ENCODE measurements around the gene ATP6V1G1.

ATP6V1G1 gene

GRCh38 chr9:114613087-114613486 is 25.5 kb downstream of the ATP6V1G1 start:
- no peak for DNase-seq

GRCh38 chr9:114613919-114614318 is 26.4 kb downstream of the ATP6V1G1 start:
- no peak for DNase-seq

- no peak for DNase-seq
Observed at GRCh38 chr9:114614373-114614772, 26.8 kb downstream of the ATP6V1G1 start.

GRCh38 chr9:114616684-114617520 is 29.3 kb downstream of the ATP6V1G1 start:
- no peak for DNase-seq

DNA sequence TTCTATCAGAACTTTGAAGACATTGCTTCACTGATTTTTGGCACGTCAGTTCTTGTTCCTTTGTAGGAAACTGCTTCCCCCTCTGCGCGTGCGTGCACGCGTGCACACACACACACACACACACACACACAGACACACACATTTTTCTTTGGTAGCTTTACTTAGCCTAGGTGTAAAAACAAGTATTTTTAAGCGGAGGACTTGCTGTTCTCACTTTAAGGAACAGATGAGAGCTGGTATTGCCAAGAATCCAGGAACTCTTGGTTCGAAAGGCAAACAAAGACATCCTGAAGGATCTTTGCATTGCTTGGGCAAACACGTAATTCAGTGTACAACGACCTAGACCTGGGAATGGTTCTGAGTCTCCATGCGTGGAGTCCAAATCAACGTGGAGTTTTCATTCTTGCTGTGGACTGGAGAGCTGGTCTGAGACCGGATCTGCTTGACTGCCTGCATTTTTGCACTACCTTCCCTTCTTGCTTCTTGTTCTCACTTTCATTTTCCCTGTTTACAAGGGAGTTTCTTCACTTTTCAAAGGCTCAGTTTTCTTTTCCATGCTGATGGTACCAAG is 31.7 kb downstream of the ATP6V1G1 start:
- DNase-seq = no peak

DNA sequence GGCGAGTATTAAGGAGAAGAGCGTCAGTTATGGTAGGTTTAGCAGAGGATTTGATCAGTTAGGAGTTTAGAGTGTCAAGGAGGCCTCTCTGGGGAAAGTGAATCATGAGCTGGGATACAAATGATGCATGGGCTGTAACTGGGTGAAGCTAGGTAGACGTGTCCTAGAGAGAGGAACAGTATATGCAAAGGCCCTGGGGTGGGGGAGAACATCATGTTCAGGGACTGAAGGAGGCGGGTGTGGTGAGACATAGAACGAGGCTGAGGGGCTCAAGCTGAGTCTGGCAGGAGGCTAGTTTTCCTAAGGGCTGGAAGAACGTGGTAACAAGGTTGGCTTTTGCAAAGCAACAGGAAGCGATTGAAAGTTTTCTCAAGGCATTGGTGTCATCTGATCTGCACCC is 34.0 kb downstream of the ATP6V1G1 start:
- DNase-seq = no peak

- no peak for DNase-seq
Observed at GRCh38 chr9:114621975-114622609, 34.5 kb downstream of the ATP6V1G1 start.

GRCh38 chr9:114624677-114625076 is 37.1 kb downstream of the ATP6V1G1 start:
- DNase-seq = no peak

DNA sequence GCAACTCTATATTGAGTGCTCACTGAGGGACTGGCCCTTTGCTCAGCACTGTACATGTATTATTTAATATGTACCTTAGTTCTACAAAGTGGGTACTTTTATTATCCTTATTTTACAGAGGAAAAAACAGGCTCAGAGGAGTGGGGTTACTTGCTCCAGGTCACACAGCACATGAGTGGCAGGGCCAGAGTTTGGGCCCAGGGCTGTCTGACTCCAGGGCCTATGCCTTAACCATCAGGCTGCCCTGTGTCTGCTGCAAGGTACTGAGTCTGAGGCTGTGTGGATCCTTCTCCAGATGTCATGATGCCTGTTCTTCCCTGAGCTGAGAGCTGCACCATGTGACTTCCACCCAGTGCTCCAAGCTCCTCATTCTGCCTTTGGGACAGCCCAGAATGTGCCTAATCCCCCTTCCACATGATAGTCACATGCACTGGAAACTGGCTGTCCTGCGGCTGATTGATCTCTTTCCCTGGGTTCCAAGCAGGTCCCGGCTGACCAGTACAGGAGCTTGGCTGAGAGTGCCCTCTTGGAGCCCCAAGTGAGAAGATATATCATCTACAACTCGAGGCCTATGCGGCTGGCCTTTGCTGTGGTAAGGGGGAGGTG is 38.9 kb downstream of the ATP6V1G1 start:
- DNase-seq = no peak

DNA sequence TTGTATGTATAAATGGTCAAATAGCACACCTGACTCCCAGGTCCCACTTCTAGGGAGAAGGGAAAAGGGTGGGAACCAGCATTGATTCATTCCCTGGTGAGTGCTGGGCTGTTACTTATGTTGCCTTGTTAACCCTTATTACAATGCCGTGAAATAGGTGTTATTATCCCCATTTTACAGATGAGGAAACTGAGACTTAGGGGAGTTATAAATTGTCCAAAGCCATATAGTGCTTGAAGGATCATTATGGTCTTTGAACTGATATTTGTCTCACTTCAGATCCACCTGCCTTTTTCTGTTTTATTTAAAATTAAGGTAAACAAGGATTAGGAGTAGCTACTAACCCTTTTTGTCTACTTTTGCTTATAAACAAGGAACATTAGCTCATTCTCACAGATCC is 40.0 kb downstream of the ATP6V1G1 start:
- no peak for DNase-seq

- DNase-seq = no peak
Observed at GRCh38 chr9:114629563-114630090, 42.1 kb downstream of the ATP6V1G1 start.

- DNase-seq = no peak
Observed at GRCh38 chr9:114631166-114631565, 43.6 kb downstream of the ATP6V1G1 start.

DNA sequence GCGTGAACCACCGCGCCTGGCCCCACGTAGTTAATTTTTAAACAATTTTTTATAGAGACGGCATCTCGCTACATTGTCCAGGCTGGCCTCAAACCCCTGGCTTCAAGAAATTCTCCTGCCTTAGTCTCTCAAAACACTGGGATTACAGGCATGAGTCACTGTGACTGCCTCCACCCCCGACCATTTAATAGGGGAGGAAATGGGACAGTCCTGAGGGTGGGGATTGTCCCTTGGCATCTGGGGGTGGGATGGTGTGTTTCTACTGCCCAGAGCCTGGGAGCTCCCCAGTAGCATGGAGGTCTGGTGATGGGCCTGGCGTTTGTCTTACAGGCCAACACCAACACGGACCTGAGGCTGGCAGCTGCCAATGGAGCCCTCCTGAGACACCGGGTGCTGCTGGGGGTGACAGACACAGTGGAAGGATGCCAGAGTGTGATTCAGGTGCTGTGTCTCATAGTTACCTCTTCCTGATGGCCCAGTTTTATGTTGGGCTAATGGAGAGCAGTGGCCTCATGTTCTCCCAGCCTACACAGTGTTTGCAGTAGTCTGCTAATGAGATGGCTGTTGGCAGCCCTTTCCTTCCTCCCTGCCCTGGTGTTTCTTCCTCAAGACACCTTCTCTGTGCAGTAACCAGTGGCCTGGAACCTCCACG is 46.0 kb downstream of the ATP6V1G1 start:
- no peak for DNase-seq

GRCh38 chr9:114634387-114634786 is 46.8 kb downstream of the ATP6V1G1 start:
- DNase-seq = no peak

DNA sequence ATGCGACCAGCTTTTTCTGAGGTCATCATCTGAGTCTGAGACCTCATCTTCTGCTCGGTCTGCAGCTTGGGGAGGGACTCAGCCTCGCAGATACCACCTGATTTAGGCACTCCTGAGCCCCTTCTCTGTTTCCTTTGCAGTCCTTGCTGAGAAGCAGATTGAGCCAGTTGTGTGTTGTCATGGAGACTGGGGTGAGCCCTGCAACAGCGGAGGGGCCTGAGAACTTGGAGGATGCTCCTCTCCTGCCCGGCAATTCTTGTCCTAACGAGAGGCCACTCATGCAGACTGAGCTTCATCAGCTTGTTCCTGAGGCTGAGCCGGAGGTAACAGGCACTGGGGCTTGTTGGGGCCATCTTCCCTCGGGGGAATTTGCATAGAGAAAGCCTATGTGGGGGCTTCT is 50.8 kb downstream of the ATP6V1G1 start:
- DNase-seq = no peak

DNA sequence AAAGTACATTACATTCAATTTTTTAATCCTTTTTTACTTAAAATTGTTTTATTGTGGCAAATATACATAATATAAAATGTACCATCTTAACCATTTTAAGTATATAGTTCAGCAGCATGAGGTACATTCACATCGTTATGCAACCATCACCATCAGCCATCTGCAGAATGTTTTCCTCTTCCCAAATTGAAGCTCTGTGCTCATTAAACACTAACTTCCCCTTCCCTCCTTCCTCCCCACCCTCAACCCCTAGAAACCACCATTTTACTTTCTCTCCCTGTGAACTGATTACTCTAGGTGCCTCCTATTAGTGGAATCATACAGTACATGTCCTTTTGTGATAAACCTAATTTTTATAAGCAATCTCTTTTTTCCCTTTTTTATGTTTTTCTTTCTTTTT is 54.4 kb downstream of the ATP6V1G1 start:
- no peak for DNase-seq

GRCh38 chr9:114643001-114643400 is 55.4 kb downstream of the ATP6V1G1 start:
- DNase-seq = no peak

GRCh38 chr9:114643896-114644295 is 56.3 kb downstream of the ATP6V1G1 start:
- DNase-seq = no peak
